CD4-positive, alpha-beta T cell treated with Interleukin-17A for 4 hours (primary cell): Measurements from ENCODE around the gene MBNL1.
"Not testable (repeated sequence)": the region's sequence is repeated elsewhere in the genome, so short reads cannot be mapped to it uniquely, and the experiment has no call there.

Experiments
- DNase-seq: peaks from one replicate; pipeline ENCODE4 v3.0.0-alpha.2; 2020; ENCODE audit warnings: mixed read lengths

MBNL1 gene

GRCh38 chr3:152416808-152417580, 148.3 kb downstream of the MBNL1 start:
- no peak for DNase-seq

GRCh38 chr3:152419748-152420147, 151.0 kb downstream of the MBNL1 start:
- no peak for DNase-seq

GRCh38 chr3:152421162-152421561, 152.4 kb downstream of the MBNL1 start:
- DNase-seq: no peak

- no peak for DNase-seq
These were observed 157.7 kb downstream of the MBNL1 start for GRCh38 chr3:152426393-152426792.

GRCh38 chr3:152428577-152428976, 159.8 kb downstream of the MBNL1 start:
- DNase-seq: no peak

GRCh38 chr3:152430223-152431002, 161.7 kb downstream of the MBNL1 start:
- no peak for DNase-seq

- no peak for DNase-seq
These were observed 165.4 kb downstream of the MBNL1 start for GRCh38 chr3:152434142-152434541.

- DNase-seq: not testable (repeated sequence)
These were observed 166.5 kb downstream of the MBNL1 start for GRCh38 chr3:152435210-152435609.

GRCh38 chr3:152436707-152437590, 168.2 kb downstream of the MBNL1 start:
- DNase-seq: no peak

- DNase-seq: no peak
These were observed 169.5 kb downstream of the MBNL1 start for GRCh38 chr3:152438181-152438580.

- no peak for DNase-seq
These were observed 170.0 kb downstream of the MBNL1 start for GRCh38 chr3:152438706-152439105.

- DNase-seq: not testable (repeated sequence)
These were observed 171.5 kb downstream of the MBNL1 start for GRCh38 chr3:152440243-152440642.

GRCh38 chr3:152443212-152444023, 174.7 kb downstream of the MBNL1 start:
- no peak for DNase-seq

GRCh38 chr3:152444029-152444641, 175.4 kb downstream of the MBNL1 start:
- DNase-seq: no peak

- no peak for DNase-seq
These were observed 176.5 kb downstream of the MBNL1 start for GRCh38 chr3:152445212-152445611.

- DNase-seq: no peak
These were observed 177.8 kb downstream of the MBNL1 start for GRCh38 chr3:152446495-152446894.

GRCh38 chr3:152447511-152447910, 178.8 kb downstream of the MBNL1 start:
- no peak for DNase-seq

- no peak for DNase-seq
These were observed 179.4 kb downstream of the MBNL1 start for GRCh38 chr3:152448091-152448490.

- DNase-seq: no peak
These were observed 183.6 kb downstream of the MBNL1 start for GRCh38 chr3:152452318-152452717.

- no peak for DNase-seq
These were observed 185.5 kb downstream of the MBNL1 start for GRCh38 chr3:152454076-152454875.

- no peak for DNase-seq
These were observed 187.3 kb downstream of the MBNL1 start for GRCh38 chr3:152455989-152456388.
